Osteocyte (in vitro differentiated cells): ENCODE measurements around the gene GABRD. TPM values are rescaled to one million over a fixed set of nuclear protein-coding genes. Genes with fewer than 3 reads are reported as not detected.

Experiments used
- DNase-seq: peaks from one replicate; pipeline ENCODE4 v3.0.0; 2021; ENCODE audit warnings: mixed read lengths; ENCODE audit not compliant: unreplicated experiment; ENCODE audit errors: extremely low spot score
- H3K27ac Mint-ChIP-seq: one replicate; pipeline ENCODE4 v1.8.0; 2021; ENCODE audit warnings: mild to moderate bottlenecking, mixed read lengths; ENCODE audit not compliant: unreplicated experiment
- H3K27me3 Mint-ChIP-seq: one replicate; pipeline ENCODE4 v1.8.0; 2021; ENCODE audit warnings: mixed read lengths; ENCODE audit not compliant: unreplicated experiment
- H3K36me3 Mint-ChIP-seq: one replicate; pipeline ENCODE4 v1.8.0; 2021; ENCODE audit warnings: mixed read lengths; ENCODE audit not compliant: unreplicated experiment
- H3K4me1 Mint-ChIP-seq: one replicate; pipeline ENCODE4 v1.8.0; 2021; ENCODE audit warnings: mixed read lengths; ENCODE audit not compliant: unreplicated experiment
- H3K4me3 Mint-ChIP-seq: one replicate; pipeline ENCODE4 v1.8.0; 2021; ENCODE audit warnings: mild to moderate bottlenecking, moderate library complexity, mixed read lengths; ENCODE audit not compliant: unreplicated experiment
- H3K9me3 Mint-ChIP-seq: one replicate; pipeline ENCODE4 v1.8.0; 2021; ENCODE audit warnings: mixed read lengths; ENCODE audit not compliant: unreplicated experiment
- CTCF ChIP-seq: fragments of 200-600 bp; sonication (generic); IDR thresholded peaks from 2 replicates; pipeline ENCODE4 v1.5.0; 2021; ENCODE audit warnings: antibody characterized with exemption, mild to moderate bottlenecking, moderate library complexity
- total RNA-seq: library from RNA; stranded (reverse); gene quantifications from 2 replicates; pipeline ENCODE4 v1.2.1, GENCODE V29; 2021

The GABRD gene
- total RNA-seq, 1 donor from 2014 or later = not detected

- Mint-ChIP-seq H3K9me3 (no peaks in the 10 kb centered on the region), H3K36me3 (no peaks in the 10 kb centered on the region), H3K4me3 (no peak overlapping the region), H3K27ac (no peak overlapping the region), H3K4me1 (no peaks in the 10 kb centered on the region), H3K27me3 (peaks cover 22% of the 10 kb centered on the region)
- no peak for DNase-seq
- TF ChIP-seq CTCF = no peak
Observed at GRCh38 chr1:2024887-2025286, 5.7 kb downstream of the GABRD start.

- Mint-ChIP-seq H3K4me3 (no peak overlapping the region), H3K36me3 (no peaks in the 10 kb centered on the region), H3K27ac (no peak overlapping the region), H3K9me3 (no peaks in the 10 kb centered on the region), H3K27me3 (peaks cover 20% of the 10 kb centered on the region), H3K4me1 (no peaks in the 10 kb centered on the region)
- TF ChIP-seq CTCF = no peak
- no peak for DNase-seq
Observed at GRCh38 chr1:2025491-2025981, 6.4 kb downstream of the GABRD start.

GRCh38 chr1:2027961-2028583 is 8.9 kb downstream of the GABRD start:
- Mint-ChIP-seq H3K27me3 (peaks cover 12% of the 10 kb centered on the region), H3K4me1 (no peaks in the 10 kb centered on the region), H3K27ac (no peak overlapping the region), H3K36me3 (no peaks in the 10 kb centered on the region), H3K9me3 (no peaks in the 10 kb centered on the region), H3K4me3 (no peak overlapping the region)
- DNase-seq = no peak
- no peak for TF ChIP-seq CTCF

GRCh38 chr1:2028870-2029560 is 9.9 kb downstream of the GABRD start:
- H3K36me3 Mint-ChIP-seq = no peaks in the 10 kb centered on the region
- TF ChIP-seq CTCF = no peak
- no peak overlapping the region for H3K4me3 Mint-ChIP-seq
- H3K9me3 Mint-ChIP-seq = no peaks in the 10 kb centered on the region
- H3K27ac Mint-ChIP-seq = no peak overlapping the region
- H3K27me3 Mint-ChIP-seq = peaks cover 12% of the 10 kb centered on the region
- DNase-seq = no peak
- H3K4me1 Mint-ChIP-seq = no peaks in the 10 kb centered on the region

- Mint-ChIP-seq H3K27ac (no peak overlapping the region), H3K9me3 (no peaks in the 10 kb centered on the region), H3K27me3 (peaks cover 12% of the 10 kb centered on the region), H3K4me3 (no peak overlapping the region), H3K4me1 (no peaks in the 10 kb centered on the region), H3K36me3 (no peaks in the 10 kb centered on the region)
- no peak for TF ChIP-seq CTCF
- DNase-seq = no peak
Observed at GRCh38 chr1:2029561-2029960, 10.4 kb downstream of the GABRD start.
